Measurements from ENCODE around the gene HTD2. TPM values are rescaled to one million over a fixed set of nuclear protein-coding genes. Genes with fewer than 3 reads are reported as not detected.
"Not testable (repeated sequence)": the region's sequence is repeated elsewhere in the genome, so short reads cannot be mapped to it uniquely, and the experiment has no call there.

The HTD2 gene
- total RNA-seq, 2 experiments from 2014 or later = 6.3 to 8.5 TPM

- POLR2A ChIA-PET = interaction anchor here (2.3 to 5.6 kb wide), 4 partner anchors 8 to 30 kb away, joined by 8 to 35 read pairs (median 26); partner anchors contain the start of genes HTD2 and RPP14
- DNase-seq = no peak
- H3K36me3 Mint-ChIP-seq (ENCODE audit: low read depth) = peaks cover 34% of the 10 kb centered on the region
- no peak overlapping the region for H3K27ac Mint-ChIP-seq
- CTCF ChIA-PET = interaction anchor here (0.5 to 8.6 kb wide), 7 partner anchors 13 to 156 kb away, joined by 3 to 76 read pairs (median 5); partner anchors contain the start of genes HTD2 and RPP14
- no peaks in the 10 kb centered on the region for H3K27me3 Mint-ChIP-seq
- peaks cover 43% of the 10 kb centered on the region for H3K4me1 Mint-ChIP-seq
- no peaks in the 10 kb centered on the region for H3K9me3 Mint-ChIP-seq
- no peak overlapping the region for H3K4me3 Mint-ChIP-seq
Measured at GRCh38 chr3:58337190-58337589, 30.9 kb downstream of the HTD2 start.

- ChIA-PET POLR2A (interaction anchor here (2.4 kb wide), 1 partner anchor 11 kb away, joined by 7 read pairs; no protein-coding TSS in a partner anchor), CTCF (interaction anchor here (0.6 to 8.6 kb wide), 2 partner anchors 11 to 101 kb away, joined by 3 to 76 read pairs; partner anchors contain the start of gene ABHD6)
- peaks cover 43% of the 10 kb centered on the region for H3K36me3 Mint-ChIP-seq (ENCODE audit: low read depth)
- not testable (repeated sequence) for H3K4me3 Mint-ChIP-seq, H3K9me3 Mint-ChIP-seq, H3K27ac Mint-ChIP-seq, DNase-seq, H3K27me3 Mint-ChIP-seq
- H3K4me1 Mint-ChIP-seq = peaks cover 34% of the 10 kb centered on the region
Measured at GRCh38 chr3:58339146-58339545, 32.8 kb downstream of the HTD2 start.

- POLR2A ChIA-PET = interaction anchor here (0.8 to 2.4 kb wide), 2 partner anchors 9 kb away, joined by 3 to 7 read pairs; no protein-coding TSS in a partner anchor
Measured at GRCh38 chr3:58340594-58341244, 34.4 kb downstream of the HTD2 start.

GRCh38 chr3:58341376-58341775 lies 35.1 kb downstream of the HTD2 start:
- Mint-ChIP-seq H3K27me3 (no peaks in the 10 kb centered on the region), H3K4me3 (no peak overlapping the region), H3K36me3 (ENCODE audit: low read depth) (peaks cover 40% of the 10 kb centered on the region), H3K4me1 (peaks cover 24% of the 10 kb centered on the region), H3K27ac (no peak overlapping the region), H3K9me3 (no peaks in the 10 kb centered on the region)
- ChIA-PET POLR2A (interaction anchor here (0.8 to 2.4 kb wide), 2 partner anchors 9 kb away, joined by 3 to 7 read pairs; no protein-coding TSS in a partner anchor), CTCF (interaction anchor here (8.6 kb wide), 1 partner anchor 9 kb away, joined by 76 read pairs; no protein-coding TSS in a partner anchor)
- no peak for DNase-seq

More at GRCh38 chr3:58340594-58341244, 34.4 kb downstream of the HTD2 start:
- CTCF ChIA-PET = interaction anchor here (0.7 to 8.6 kb wide), 3 partner anchors 9 to 34 kb away, joined by 3 to 76 read pairs (median 3); partner anchors contain the start of genes HTD2 and RPP14
- peaks cover 39% of the 10 kb centered on the region for H3K36me3 Mint-ChIP-seq (ENCODE audit: low read depth)
- H3K4me3 Mint-ChIP-seq = no peak overlapping the region
- peaks cover 23% of the 10 kb centered on the region for H3K4me1 Mint-ChIP-seq
- H3K27me3 Mint-ChIP-seq = no peaks in the 10 kb centered on the region
- H3K27ac Mint-ChIP-seq = peak overlapping the region; percentile 22
- no peak for DNase-seq
- H3K9me3 Mint-ChIP-seq = no peaks in the 10 kb centered on the region

- CTCF ChIA-PET = no interaction called here
- DNase-seq = no peak
- H3K27me3 Mint-ChIP-seq = no peaks in the 10 kb centered on the region
- H3K27ac Mint-ChIP-seq = no peak overlapping the region
- peaks cover 29% of the 10 kb centered on the region for H3K4me1 Mint-ChIP-seq
- H3K4me3 Mint-ChIP-seq = no peak overlapping the region
- H3K9me3 Mint-ChIP-seq = no peaks in the 10 kb centered on the region
- H3K36me3 Mint-ChIP-seq (ENCODE audit: low read depth) = peaks cover 40% of the 10 kb centered on the region
- POLR2A ChIA-PET = interaction anchor here (0.7 to 4.6 kb wide), 2 partner anchors 8 to 14 kb away, joined by 4 to 35 read pairs; partner anchors contain the start of gene PXK
Measured at GRCh38 chr3:58342676-58343075, 36.4 kb downstream of the HTD2 start.

- DNase-seq = no peak
- Mint-ChIP-seq H3K27me3 (no peaks in the 10 kb centered on the region), H3K27ac (no peak overlapping the region), H3K9me3 (no peaks in the 10 kb centered on the region), H3K4me1 (peaks cover 51% of the 10 kb centered on the region), H3K36me3 (ENCODE audit: low read depth) (peaks cover 49% of the 10 kb centered on the region), H3K4me3 (no peak overlapping the region)
- CTCF ChIA-PET = no interaction called here
- POLR2A ChIA-PET = interaction anchor here (4.6 kb wide), 1 partner anchor 11 kb away, joined by 35 read pairs; the partner anchor contains the start of gene PXK
Measured at GRCh38 chr3:58345457-58345856, 39.1 kb downstream of the HTD2 start.

GRCh38 chr3:58346368-58346767 lies 40.0 kb downstream of the HTD2 start:
- POLR2A ChIA-PET = interaction anchor here (1.1 to 4.6 kb wide), 3 partner anchors 12 to 40 kb away, joined by 3 to 35 read pairs (median 3); partner anchors contain the start of genes HTD2, PXK and RPP14
- H3K36me3 Mint-ChIP-seq (ENCODE audit: low read depth) = peaks cover 49% of the 10 kb centered on the region
- H3K4me1 Mint-ChIP-seq = peaks cover 55% of the 10 kb centered on the region
- H3K27ac Mint-ChIP-seq = peak overlapping the region; percentile 3
- no peaks in the 10 kb centered on the region for H3K9me3 Mint-ChIP-seq
- DNase-seq = no peak
- CTCF ChIA-PET = interaction anchor here (1.5 kb wide), 1 partner anchor 40 kb away, joined by 5 read pairs; the partner anchor contains the start of genes HTD2 and RPP14
- no peaks in the 10 kb centered on the region for H3K27me3 Mint-ChIP-seq
- no peak overlapping the region for H3K4me3 Mint-ChIP-seq

- Mint-ChIP-seq H3K27me3 (no peaks in the 10 kb centered on the region), H3K27ac (no peak overlapping the region), H3K36me3 (ENCODE audit: low read depth) (peaks cover 50% of the 10 kb centered on the region), H3K9me3 (no peaks in the 10 kb centered on the region), H3K4me3 (no peak overlapping the region), H3K4me1 (peaks cover 69% of the 10 kb centered on the region)
- POLR2A ChIA-PET = interaction anchor here (3.2 kb wide), 1 partner anchor 12 kb away, joined by 26 read pairs; no protein-coding TSS in a partner anchor
- CTCF ChIA-PET = interaction anchor here (5.9 kb wide), 1 partner anchor 11 kb away, joined by 76 read pairs; no protein-coding TSS in a partner anchor
- no peak for DNase-seq
Measured at GRCh38 chr3:58347984-58348383, 41.7 kb downstream of the HTD2 start.

- peaks cover 45% of the 10 kb centered on the region for H3K36me3 Mint-ChIP-seq (ENCODE audit: low read depth)
- H3K4me1 Mint-ChIP-seq = peaks cover 83% of the 10 kb centered on the region
- H3K9me3 Mint-ChIP-seq = no peaks in the 10 kb centered on the region
- H3K27me3 Mint-ChIP-seq = no peaks in the 10 kb centered on the region
- ChIA-PET CTCF (interaction anchor here (0.6 to 5.9 kb wide), 10 partner anchors 10 to 185 kb away, joined by 3 to 76 read pairs (median 4); partner anchors contain the start of genes HTD2 and RPP14), POLR2A (interaction anchor here (0.8 to 3.2 kb wide), 6 partner anchors 10 to 44 kb away, joined by 3 to 26 read pairs (median 8); partner anchors contain the start of genes HTD2, PXK and RPP14)
- peak overlapping the region; percentile 83 for H3K27ac Mint-ChIP-seq
- no peak overlapping the region for H3K4me3 Mint-ChIP-seq
- DNase-seq = peak; percentile 46
Measured at GRCh38 chr3:58349792-58350626, 43.7 kb downstream of the HTD2 start.

GRCh38 chr3:58350627-58351013 lies 44.3 kb downstream of the HTD2 start:
- no peak for DNase-seq
- Mint-ChIP-seq H3K27me3 (no peaks in the 10 kb centered on the region), H3K4me1 (peaks cover 89% of the 10 kb centered on the region), H3K4me3 (no peak overlapping the region), H3K27ac (peak overlapping the region; percentile 83), H3K36me3 (ENCODE audit: low read depth) (peaks cover 45% of the 10 kb centered on the region), H3K9me3 (no peaks in the 10 kb centered on the region)
- POLR2A ChIA-PET = interaction anchor here (2.2 to 3.2 kb wide), 4 partner anchors 11 to 44 kb away, joined by 7 to 26 read pairs (median 12); partner anchors contain the start of genes HTD2, PXK and RPP14
- CTCF ChIA-PET = interaction anchor here (0.7 to 5.9 kb wide), 7 partner anchors 13 to 117 kb away, joined by 3 to 76 read pairs (median 7); partner anchors contain the start of genes HTD2 and RPP14

- POLR2A ChIA-PET = interaction anchor here (0.7 to 3.2 kb wide), 4 partner anchors 8 to 80 kb away, joined by 3 to 16 read pairs (median 6); partner anchors contain the start of genes HTD2, PXK and RPP14
- Mint-ChIP-seq H3K27me3 (no peaks in the 10 kb centered on the region), H3K27ac (peak overlapping the region; percentile 63), H3K36me3 (ENCODE audit: low read depth) (peaks cover 40% of the 10 kb centered on the region), H3K9me3 (no peaks in the 10 kb centered on the region), H3K4me3 (no peak overlapping the region), H3K4me1 (peaks cover 89% of the 10 kb centered on the region)
- no peak for DNase-seq
- CTCF ChIA-PET = interaction anchor here (1.2 to 5.9 kb wide), 3 partner anchors 12 to 46 kb away, joined by 3 to 76 read pairs (median 6); partner anchors contain the start of genes HTD2 and RPP14
Measured at GRCh38 chr3:58351920-58352319, 45.6 kb downstream of the HTD2 start.

GRCh38 chr3:58352626-58353025 lies 46.3 kb downstream of the HTD2 start:
- no peaks in the 10 kb centered on the region for H3K27me3 Mint-ChIP-seq
- H3K4me3 Mint-ChIP-seq = no peak overlapping the region
- no peak for DNase-seq
- POLR2A ChIA-PET = interaction anchor here (0.7 kb wide), 1 partner anchor 79 kb away, joined by 3 read pairs; no protein-coding TSS in a partner anchor
- peak overlapping the region; percentile 63 for H3K27ac Mint-ChIP-seq
- H3K9me3 Mint-ChIP-seq = no peaks in the 10 kb centered on the region
- peaks cover 88% of the 10 kb centered on the region for H3K4me1 Mint-ChIP-seq
- CTCF ChIA-PET = interaction anchor here (1.2 to 5.9 kb wide), 3 partner anchors 11 to 46 kb away, joined by 3 to 76 read pairs (median 6); partner anchors contain the start of genes HTD2 and RPP14
- peaks cover 33% of the 10 kb centered on the region for H3K36me3 Mint-ChIP-seq (ENCODE audit: low read depth)

Data from activated CD4-positive, alpha-beta memory T cell treated with anti-CD3 and anti-CD28 coated beads, Interleukin-2, amount 10 ng/mL, durations not matched to agents 7 days and 5 days (primary cell).